Activated T-cell treated with anti-CD3 and anti-CD28 coated beads for 48 hours (primary cell): ENCODE data around the gene SRRM4.
"Not testable (repeated sequence)": the region's sequence is repeated elsewhere in the genome, so short reads cannot be mapped to it uniquely, and the experiment has no call there.

ENCODE experiments used
- DNase-seq: peaks from one replicate; pipeline ENCODE4 v3.0.0-alpha.2; 2020; ENCODE audit warnings: low read depth

Gene SRRM4

GRCh38 chr12:118981285-118982211, at the start of gene SRRM4:
SRRM4 (plus strand) TSS chr12:118981541; CDS start chr12:118981883, 342 bp downstream.
- no peak for DNase-seq

GRCh38 chr12:118946256-118946655, 35.1 kb upstream of the SRRM4 start:
- DNase-seq, result no peak

- no peak for DNase-seq
These were observed 22.8 kb upstream of the SRRM4 start for GRCh38 chr12:118958520-118958919.

- DNase-seq, result no peak
These were observed 22.0 kb upstream of the SRRM4 start for GRCh38 chr12:118959348-118959747.

GRCh38 chr12:118959985-118960560, 21.3 kb upstream of the SRRM4 start:
- DNase-seq, result no peak

- DNase-seq, result no peak
These were observed 20.5 kb upstream of the SRRM4 start for GRCh38 chr12:118960865-118961264.

- DNase-seq, result no peak
These were observed 16.4 kb upstream of the SRRM4 start for GRCh38 chr12:118964988-118965387.

GRCh38 chr12:118970856-118971255, 10.5 kb upstream of the SRRM4 start:
- DNase-seq, result no peak

GRCh38 chr12:118972982-118973381, 8.4 kb upstream of the SRRM4 start:
- DNase-seq, result no peak

GRCh38 chr12:118979763-118980406, 1.5 kb upstream of the SRRM4 start:
- DNase-seq, result peak; percentile 10

GRCh38 chr12:118980407-118981014, 830 bp upstream of the SRRM4 start:
- DNase-seq, result no peak

- no peak for DNase-seq
These were observed 961 bp downstream of the SRRM4 start for GRCh38 chr12:118982302-118982701.

GRCh38 chr12:118982984-118983761, 1.8 kb downstream of the SRRM4 start:
- no peak for DNase-seq

- no peak for DNase-seq
These were observed 3.0 kb downstream of the SRRM4 start for GRCh38 chr12:118984161-118984943.

- DNase-seq, result no peak
These were observed 4.7 kb downstream of the SRRM4 start for GRCh38 chr12:118986050-118986449.

GRCh38 chr12:118999107-118999506, 17.8 kb downstream of the SRRM4 start:
- DNase-seq, result no peak

GRCh38 chr12:119005085-119005484, 23.7 kb downstream of the SRRM4 start:
- no peak for DNase-seq

- no peak for DNase-seq
These were observed 24.6 kb downstream of the SRRM4 start for GRCh38 chr12:119005913-119006312.

- DNase-seq, result no peak
These were observed 25.4 kb downstream of the SRRM4 start for GRCh38 chr12:119006746-119007145.

GRCh38 chr12:119008273-119008672, 26.9 kb downstream of the SRRM4 start:
- not testable (repeated sequence) for DNase-seq

GRCh38 chr12:119008691-119009221, 27.4 kb downstream of the SRRM4 start:
- no peak for DNase-seq
